Left ventricle myocardium inferior (tissue), 1 donor: ENCODE results near the gene CCDC34. TPM values are rescaled to one million over a fixed set of nuclear protein-coding genes. Genes with fewer than 3 reads are reported as not detected.
"Not testable (repeated sequence)": the region's sequence is repeated elsewhere in the genome, so short reads cannot be mapped to it uniquely, and the experiment has no call there.

Experiments
- DNase-seq: peaks from one replicate; pipeline ENCODE4 v3.0.0-alpha.2; 2020
- H3K27ac ChIP-seq: fragments of 200-600 bp; replicated peaks from 2 replicates; pipeline ENCODE4 v1.8.0; 2021
- H3K27me3 ChIP-seq: fragments of 200-600 bp; 2 replicates; pipeline ENCODE4 v1.8.0; 2021; ENCODE audit warnings: low read depth
- H3K36me3 ChIP-seq: fragments of 200-600 bp; 2 replicates; pipeline ENCODE4 v1.8.0; 2021
- H3K4me1 ChIP-seq: fragments of 200-600 bp; 2 replicates; pipeline ENCODE4 v1.8.0; 2021
- H3K4me3 ChIP-seq: fragments of 200-600 bp; 2 replicates; pipeline ENCODE4 v1.8.0; 2021; ENCODE audit warnings: mild to moderate bottlenecking, moderate library complexity
- H3K9me3 ChIP-seq: fragments of 200-600 bp; replicated peaks from 2 replicates; pipeline ENCODE4 v1.8.0; 2021
- CTCF ChIP-seq: fragments of 200-600 bp; IDR thresholded peaks from 2 replicates; pipeline ENCODE4 v1.8.0; 2021; ENCODE audit warnings: antibody characterized with exemption, mild to moderate bottlenecking, borderline replicate concordance
- intact Hi-C: fragments of 100-400 bp; cut with micrococcal nuclease; formaldehyde crosslinking; loops from one replicate; pipeline ENCODE4 v1.11.0; 2022
- total RNA-seq: library from RNA; stranded (reverse); fragmentation: NEBNext Ultra II Directional; extraction: Animal tissue kit (Norgen Biotek cat#: 25700); gene quantifications from one replicate; pipeline ENCODE4 v1.2.1, GENCODE V29; 2021
- donor health status: DM: no; HTN: yes; CAD: no; lungs with severe emphysema.

CCDC34 gene
- total RNA-seq, 1 donor from 2014 or later, result 1.6 TPM

GRCh38 chr11:27348340-27348873, 14.6 kb downstream of the CCDC34 start:
- no peak for DNase-seq
- Histone ChIP-seq H3K27me3 (no peaks in the 10 kb centered on the region), H3K36me3 (no peaks in the 10 kb centered on the region), H3K9me3 (no peaks in the 10 kb centered on the region), H3K4me3 (no peak overlapping the region), H3K27ac (no peak overlapping the region), H3K4me1 (peaks cover 21% of the 10 kb centered on the region)
- TF ChIP-seq CTCF, result no peak
- intact Hi-C loops, result no loop called here

- no peak overlapping the region for H3K4me3 ChIP-seq
- H3K9me3 ChIP-seq, result no peaks in the 10 kb centered on the region
- no peaks in the 10 kb centered on the region for H3K27me3 ChIP-seq
- no peak overlapping the region for H3K27ac ChIP-seq
- no peak for DNase-seq
- intact Hi-C loops, result no loop called here
- no peak for TF ChIP-seq CTCF
- peaks cover 21% of the 10 kb centered on the region for H3K4me1 ChIP-seq
- H3K36me3 ChIP-seq, result no peaks in the 10 kb centered on the region
These were observed 15.4 kb downstream of the CCDC34 start for GRCh38 chr11:27347359-27348339.

GRCh38 chr11:27339941-27340340, 23.1 kb downstream of the CCDC34 start:
- Histone ChIP-seq H3K36me3 (no peaks in the 10 kb centered on the region), H3K27me3 (no peaks in the 10 kb centered on the region), H3K27ac (peak overlapping the region; percentile 42), H3K4me1 (peaks cover 12% of the 10 kb centered on the region), H3K9me3 (no peaks in the 10 kb centered on the region), H3K4me3 (no peak overlapping the region)
- TF ChIP-seq CTCF, result no peak
- DNase-seq, result no peak
- intact Hi-C loops, result no loop called here

- intact Hi-C loops, H3K27me3 ChIP-seq, H3K36me3 ChIP-seq, DNase-seq, H3K27ac ChIP-seq, H3K4me1 ChIP-seq, H3K9me3 ChIP-seq, H3K4me3 ChIP-seq: not testable (repeated sequence)
These were observed 28.3 kb downstream of the CCDC34 start for GRCh38 chr11:27334764-27335163.

GRCh38 chr11:27331981-27332380, 31.0 kb downstream of the CCDC34 start:
- Histone ChIP-seq H3K4me3 (no peak overlapping the region), H3K9me3 (peaks cover under 1% of the 10 kb centered on the region), H3K36me3 (no peaks in the 10 kb centered on the region), H3K27me3 (no peaks in the 10 kb centered on the region), H3K27ac (no peak overlapping the region), H3K4me1 (no peaks in the 10 kb centered on the region)
- intact Hi-C loops, result no loop called here
- no peak for TF ChIP-seq CTCF
- no peak for DNase-seq
